HepG2 (cell line): ENCODE data around the gene HBE1.

ENCODE experiments used
- CTCF ChIP-seq: sonication (generic); formaldehyde crosslinking; IDR thresholded peaks from 2 replicates; pipeline ENCODE4 v1.5.0; 2020; ENCODE audit warnings: mild to moderate bottlenecking, missing genetic modification reagents, moderate library complexity
- MAX ChIP-seq: IDR thresholded peaks from 2 replicates; pipeline ENCODE4 v1.6.1; 2012; ENCODE audit warnings: inconsistent platforms
- ZBTB10 ChIP-seq: sonication (generic); formaldehyde crosslinking; IDR thresholded peaks from 2 replicates; pipeline ENCODE4 v1.4.0; 2020; ENCODE audit warnings: missing genetic modification reagents, borderline replicate concordance

- no peak for TF ChIP-seq CTCF (CRISPR knock-in tag)
- TF ChIP-seq ZBTB10 (CRISPR knock-in tag) = no peak
- no peak for TF ChIP-seq MAX
Observed at GRCh38 chr11:5230266-5230665, 39.5 kb downstream of the HBE1 start.
